Mucosa of descending colon (tissue), 3 donors: Measurements from ENCODE around the gene PES1. TPM values are rescaled to one million over a fixed set of nuclear protein-coding genes. Genes with fewer than 3 reads are reported as not detected.
"Not testable (repeated sequence)": the region's sequence is repeated elsewhere in the genome, so short reads cannot be mapped to it uniquely, and the experiment has no call there.

Source experiments
- ATAC-seq: fragments of 200-7000 bp; cut with Tn5 transposase; one replicate; pipeline ENCODE4 v1.9.1; 2020; ENCODE audit warnings: mild to moderate bottlenecking, moderate library complexity
- DNase-seq, 3 donors: peaks; one replicate each; pipeline ENCODE4 v3.0.0-alpha.2; 2020
- H3K36me3 ChIP-seq: fragments of 200-600 bp; one replicate; pipeline ENCODE4 v1.8.0; 2021; ENCODE audit warnings: low read depth, mild to moderate bottlenecking
- H3K4me1 ChIP-seq: fragments of 200-600 bp; one replicate; pipeline ENCODE4 v1.8.0; 2021; ENCODE audit warnings: low read depth, mild to moderate bottlenecking
- H3K4me3 ChIP-seq: fragments of 200-600 bp; one replicate; pipeline ENCODE4 v1.8.0; 2021; ENCODE audit warnings: mild to moderate bottlenecking
- H3K9me3 ChIP-seq: fragments of 200-600 bp; one replicate; pipeline ENCODE4 v1.8.0; 2021; ENCODE audit warnings: mild to moderate bottlenecking
- CTCF ChIP-seq: fragments of 200-600 bp; IDR thresholded peaks from one replicate; pipeline ENCODE4 v1.8.0; 2022; ENCODE audit warnings: antibody characterized with exemption, mild to moderate bottlenecking
- intact Hi-C, 2 donors: fragments of 100-400 bp; cut with DNase I in 1 of 2; cut with micrococcal nuclease in 1 of 2; formaldehyde crosslinking; loops; one replicate each; pipeline versions ENCODE4 v1.11.0 to v1.11.1; 2022; cut with DNase I, micrococcal nuclease
- total RNA-seq, 3 donors: library from RNA; stranded (reverse); fragmentation: NEBNext Ultra II Directional in 2 of 3; extraction: Animal tissue kit (Norgen Biotek cat#: 25700) in 2 of 3; gene quantifications; one replicate each; pipeline versions ENCODE4 v1.2.1 to v1.2.4, GENCODE V29; 2021 to 2023
- donor health status: DM: no; HTN: no; CAD: no; lungs with moderate emphysema.
- donor health status: DM: no; HTN: no; CAD: no.
- donor health status: DM: no; HTN: yes; CAD: no.

Gene PES1
- total RNA-seq, 3 donors from 2014 or later = 46.2 to 54.3 (median 48.5) TPM

DNA sequence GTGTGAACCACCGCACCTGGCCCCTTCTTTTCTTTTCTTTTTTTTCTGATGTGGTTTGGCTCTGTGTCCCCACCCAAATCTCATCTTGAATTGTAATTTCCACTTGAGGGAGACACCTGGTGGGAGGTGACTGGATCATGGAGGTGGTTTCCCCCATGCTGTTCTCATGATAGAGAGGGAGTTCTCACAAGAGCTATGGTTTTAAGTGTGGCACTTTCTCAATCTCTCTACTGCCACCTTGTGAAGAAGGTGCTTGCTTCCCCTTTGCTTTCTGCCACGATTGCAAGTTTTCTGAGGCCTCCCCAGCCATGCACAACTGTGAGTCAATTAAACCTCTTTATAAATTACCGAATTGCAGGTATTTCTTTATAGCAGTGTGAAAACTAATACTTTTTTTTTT is 10.3 kb upstream of the PES1 start:
- DNase-seq (no peak), ATAC-seq (peak; percentile 53)
- no peak for TF ChIP-seq CTCF
- H3K4me1 ChIP-seq = peaks cover 27% of the 10 kb centered on the region
- H3K4me3 ChIP-seq = no peak overlapping the region
- H3K9me3 ChIP-seq = no peaks in the 10 kb centered on the region
- H3K36me3 ChIP-seq = no peaks in the 10 kb centered on the region
- intact Hi-C loops = no loop called here

DNA sequence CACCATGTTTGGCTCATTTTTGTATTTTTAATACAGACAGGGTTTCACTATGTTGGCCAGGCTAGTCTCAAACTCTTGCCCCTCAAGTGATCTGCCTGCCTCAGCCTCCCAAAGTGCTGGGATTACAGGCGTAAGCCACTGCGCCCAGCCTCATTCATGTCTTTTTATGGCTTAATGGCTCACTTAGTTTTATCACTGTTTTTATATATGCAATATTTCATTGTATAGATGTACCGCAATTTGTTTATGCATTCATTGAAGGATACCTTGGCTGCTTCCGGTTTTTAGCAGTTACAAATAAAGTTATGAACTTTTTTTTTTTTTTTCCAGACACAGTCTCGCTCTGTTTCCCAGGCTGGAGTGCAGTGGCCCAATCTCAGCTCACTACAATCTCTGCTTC is 9.8 kb upstream of the PES1 start:
- intact Hi-C loops = no loop called here

DNA sequence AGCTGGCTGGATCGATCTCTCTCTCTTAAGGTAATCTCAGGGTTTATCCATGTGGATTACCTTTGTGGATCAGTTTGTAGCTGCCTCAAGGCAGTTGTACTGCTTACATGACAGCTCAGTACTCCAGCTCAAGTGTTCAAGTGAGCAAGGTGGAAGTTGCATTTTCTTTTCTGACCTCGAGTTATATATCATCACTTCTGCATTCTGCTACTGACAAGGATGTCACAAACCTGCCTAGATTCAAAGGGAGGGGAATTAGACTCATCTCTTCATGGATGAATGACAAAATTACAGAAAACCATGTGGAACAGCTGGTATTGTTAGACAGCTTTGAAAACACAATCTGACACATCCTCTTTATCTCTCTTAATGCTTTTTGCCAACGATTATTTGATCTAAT is 9.2 kb upstream of the PES1 start:
- H3K4me1 ChIP-seq = peaks cover 22% of the 10 kb centered on the region
- no peak overlapping the region for H3K4me3 ChIP-seq
- DNase-seq (no peak), ATAC-seq (no peak)
- no peaks in the 10 kb centered on the region for H3K36me3 ChIP-seq
- intact Hi-C loops = no loop called here
- no peak for TF ChIP-seq CTCF
- H3K9me3 ChIP-seq = no peaks in the 10 kb centered on the region

More for the DNA sequence above, 9.8 kb upstream of the PES1 start:
- Histone ChIP-seq H3K36me3 (no peaks in the 10 kb centered on the region), H3K9me3 (no peaks in the 10 kb centered on the region), H3K4me1 (peaks cover 27% of the 10 kb centered on the region), H3K4me3 (no peak overlapping the region)
- DNase-seq = no peak
- ATAC-seq = peak; percentile 77
- no peak for TF ChIP-seq CTCF

DNA sequence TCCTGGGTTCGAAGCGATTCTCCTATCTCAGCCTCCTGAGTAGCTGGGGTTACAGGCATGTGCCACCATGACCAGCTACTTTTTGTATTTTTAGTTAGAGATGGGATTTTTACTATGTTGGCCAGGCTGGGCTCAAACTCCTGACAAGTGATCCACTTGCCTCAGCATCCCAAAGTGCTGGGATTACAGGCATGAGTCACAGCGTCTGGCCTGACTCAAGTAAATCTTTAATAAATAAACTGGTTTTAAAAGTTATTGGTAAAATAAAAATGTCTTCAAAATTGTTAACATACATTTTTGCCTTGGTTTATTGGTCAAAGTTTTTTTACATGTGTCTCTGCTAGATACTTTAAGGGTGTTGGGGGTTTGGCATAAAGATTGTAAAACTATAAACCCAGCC is 7.3 kb upstream of the PES1 start:
- intact Hi-C loops = no loop called here
- peaks cover 11% of the 10 kb centered on the region for H3K4me1 ChIP-seq
- no peak overlapping the region for H3K4me3 ChIP-seq
- ATAC-seq (no peak), DNase-seq (no peak)
- H3K36me3 ChIP-seq = no peaks in the 10 kb centered on the region
- no peak for TF ChIP-seq CTCF
- no peaks in the 10 kb centered on the region for H3K9me3 ChIP-seq

- no peaks in the 10 kb centered on the region for H3K9me3 ChIP-seq
- H3K36me3 ChIP-seq = no peaks in the 10 kb centered on the region
- intact Hi-C loops = no loop called here
- no peak overlapping the region for H3K4me3 ChIP-seq
- DNase-seq (no peak), ATAC-seq (no peak)
- no peak for TF ChIP-seq CTCF
- peaks cover 3% of the 10 kb centered on the region for H3K4me1 ChIP-seq
Measured at GRCh38 chr22:30596886-30597285, 5.2 kb upstream of the PES1 start.

- H3K9me3 ChIP-seq = no peaks in the 10 kb centered on the region
- ATAC-seq (no peak), DNase-seq (no peak)
- no peaks in the 10 kb centered on the region for H3K4me1 ChIP-seq
- no peak for TF ChIP-seq CTCF
- no peaks in the 10 kb centered on the region for H3K36me3 ChIP-seq
- intact Hi-C loops = no loop called here
- H3K4me3 ChIP-seq = no peak overlapping the region
Measured at GRCh38 chr22:30596199-30596598, 4.5 kb upstream of the PES1 start.

DNA sequence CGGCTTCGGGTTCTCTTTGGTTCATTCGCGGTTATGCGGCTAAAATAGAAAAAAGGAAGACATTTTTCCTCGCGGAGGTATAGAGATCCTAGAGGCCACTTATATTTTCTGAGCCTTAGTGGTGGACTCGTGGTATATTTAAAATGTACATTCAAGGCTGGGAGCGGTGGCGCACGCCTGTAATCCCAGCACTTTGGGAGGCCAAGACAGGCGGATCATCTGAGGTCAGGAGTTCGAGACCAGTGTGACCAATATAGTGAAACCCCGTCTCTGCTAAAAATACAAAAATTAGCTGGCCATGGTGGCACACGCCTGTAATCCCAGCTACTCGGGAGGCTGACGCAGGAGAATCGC is 627 bp upstream of the PES1 start:
- DNase-seq, H3K9me3 ChIP-seq, ATAC-seq, H3K36me3 ChIP-seq, intact Hi-C loops, H3K4me3 ChIP-seq: not testable (repeated sequence)
- H3K4me1 ChIP-seq = peaks cover 11% of the 10 kb centered on the region
